Tibial nerve (tissue), 4 donors: ENCODE results near the gene STRBP. TPM values are rescaled to one million over a fixed set of nuclear protein-coding genes. Genes with fewer than 3 reads are reported as not detected.

Source experiments
- DNase-seq, 2 donors: peaks; one replicate each; pipeline ENCODE4 v3.0.0-alpha.2; 2019; ENCODE audit warnings: low spot score in 2 of 2
- H3K27ac ChIP-seq, 4 donors: fragments of 200-600 bp; sonication (generic) in 3 of 4; one replicate each; pipeline ENCODE4 v1.5.1; 2017 to 2019; ENCODE audit warnings: mild to moderate bottlenecking in 1 of 4
- H3K27me3 ChIP-seq, 2 donors: fragments of 200-600 bp; sonication (generic) in 1 of 2; one replicate each; pipeline versions ENCODE4 v1.5.1 to v1.6.0; 2017 to 2019
- H3K36me3 ChIP-seq, 3 donors: fragments of 200-600 bp; sonication (generic); one replicate each; pipeline ENCODE4 v1.5.1; 2018 to 2019
- H3K4me1 ChIP-seq, 4 donors: fragments of 200-600 bp; sonication (generic) in 3 of 4; one replicate each; pipeline ENCODE4 v1.5.1; 2017 to 2019
- H3K4me3 ChIP-seq, 4 donors: fragments of 200-600 bp; sonication (generic) in 3 of 4; one replicate each; pipeline ENCODE4 v1.5.1; 2017 to 2019; ENCODE audit warnings: mild to moderate bottlenecking in 1 of 4, moderate library complexity in 1 of 4
- H3K9me3 ChIP-seq, 4 donors: fragments of 200-600 bp; sonication (generic) in 3 of 4; one replicate each; pipeline ENCODE4 v1.5.1; 2017 to 2019
- EP300 ChIP-seq, 2 donors: sonication (generic); formaldehyde crosslinking; IDR thresholded peaks; one replicate each; pipeline ENCODE4 v1.6.1; 2017; ENCODE audit warnings: antibody characterized with exemption in 2 of 2, mild to moderate bottlenecking in 1 of 2
- POLR2A ChIP-seq, 2 donors: fragments of 450-650 bp; IDR thresholded peaks; one replicate each; pipeline ENCODE4 v1.6.1; 2017; ENCODE audit warnings: antibody characterized with exemption in 2 of 2, mild to moderate bottlenecking in 2 of 2, moderate library complexity in 2 of 2
- WGBS, 2 donors: methylation state at CpG; one replicate each; pipeline ENCODE4 v1.1.5; 2018; 5-methylcytosine and 5-hydroxymethylcytosine counted together
- total RNA-seq, 4 donors: library from RNA; depleted of rRNA; stranded (reverse); fragments of >200 nt; gene quantifications; one replicate each; pipeline ENCODE4 v1.1.0, GENCODE V29; 2016
- TF ChIP-seq, protein P1 (sequence below), 5 experiments: fragments of 200-600 bp in 3 of 5; fragments of 450-650 bp in 2 of 5; sonication (generic) in 3 of 5; IDR thresholded peaks; one replicate each; pipeline ENCODE4 v1.5.1; 2016 to 2019; ENCODE audit warnings: antibody characterized with exemption in 5 of 5, mild to moderate bottlenecking in 3 of 5, moderate library complexity in 2 of 5

STRBP gene
- total RNA-seq, 4 donors from 2014 or later = 3.5 to 20.4 (median 4.9) TPM

DNA sequence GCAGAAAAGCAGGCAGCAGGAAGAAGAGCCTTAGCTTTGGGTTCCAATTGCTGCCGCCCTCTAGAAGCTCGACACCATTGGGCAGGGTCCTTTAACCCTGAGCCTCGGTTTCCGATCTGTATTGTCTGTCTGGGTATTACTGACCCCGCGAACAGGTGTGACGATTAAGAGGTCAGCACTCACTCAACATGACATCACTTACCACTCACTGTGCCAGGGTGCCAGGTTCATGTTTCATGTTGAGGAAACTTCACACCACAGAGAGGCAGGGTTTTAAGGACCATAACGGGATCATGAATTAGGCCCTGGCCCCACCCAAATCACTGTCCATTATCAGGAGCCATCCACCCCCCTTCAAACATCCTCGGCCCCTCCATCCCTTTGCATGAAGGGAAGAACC, 159.4 kb downstream of the STRBP start:
- WGBS, 2 donors = 85 to 89% methylated on average over 9 of the region's 9 CpGs
- no peaks in the 10 kb centered on the region for H3K9me3 ChIP-seq
- no peak for DNase-seq
- no peak overlapping the region for H3K4me3 ChIP-seq
- H3K27me3 ChIP-seq = no peaks in the 10 kb centered on the region
- peaks cover 0 to 4% (median 0%) of the 10 kb centered on the region in 4 donors for H3K4me1 ChIP-seq
- peaks cover 0 to 62% (median 0%) of the 10 kb centered on the region in 3 donors for H3K36me3 ChIP-seq
- TF ChIP-seq EP300 (IDR thresholded peaks at IDR 0.05) (no peak), POLR2A (IDR thresholded peaks at IDR 0.05) (no peak)
- TF ChIP-seq, protein P1, sequence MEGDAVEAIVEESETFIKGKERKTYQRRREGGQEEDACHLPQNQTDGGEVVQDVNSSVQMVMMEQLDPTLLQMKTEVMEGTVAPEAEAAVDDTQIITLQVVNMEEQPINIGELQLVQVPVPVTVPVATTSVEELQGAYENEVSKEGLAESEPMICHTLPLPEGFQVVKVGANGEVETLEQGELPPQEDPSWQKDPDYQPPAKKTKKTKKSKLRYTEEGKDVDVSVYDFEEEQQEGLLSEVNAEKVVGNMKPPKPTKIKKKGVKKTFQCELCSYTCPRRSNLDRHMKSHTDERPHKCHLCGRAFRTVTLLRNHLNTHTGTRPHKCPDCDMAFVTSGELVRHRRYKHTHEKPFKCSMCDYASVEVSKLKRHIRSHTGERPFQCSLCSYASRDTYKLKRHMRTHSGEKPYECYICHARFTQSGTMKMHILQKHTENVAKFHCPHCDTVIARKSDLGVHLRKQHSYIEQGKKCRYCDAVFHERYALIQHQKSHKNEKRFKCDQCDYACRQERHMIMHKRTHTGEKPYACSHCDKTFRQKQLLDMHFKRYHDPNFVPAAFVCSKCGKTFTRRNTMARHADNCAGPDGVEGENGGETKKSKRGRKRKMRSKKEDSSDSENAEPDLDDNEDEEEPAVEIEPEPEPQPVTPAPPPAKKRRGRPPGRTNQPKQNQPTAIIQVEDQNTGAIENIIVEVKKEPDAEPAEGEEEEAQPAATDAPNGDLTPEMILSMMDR (IDR thresholded peaks at IDR 0.05) = no peak
- H3K27ac ChIP-seq = no peak overlapping the region

DNA sequence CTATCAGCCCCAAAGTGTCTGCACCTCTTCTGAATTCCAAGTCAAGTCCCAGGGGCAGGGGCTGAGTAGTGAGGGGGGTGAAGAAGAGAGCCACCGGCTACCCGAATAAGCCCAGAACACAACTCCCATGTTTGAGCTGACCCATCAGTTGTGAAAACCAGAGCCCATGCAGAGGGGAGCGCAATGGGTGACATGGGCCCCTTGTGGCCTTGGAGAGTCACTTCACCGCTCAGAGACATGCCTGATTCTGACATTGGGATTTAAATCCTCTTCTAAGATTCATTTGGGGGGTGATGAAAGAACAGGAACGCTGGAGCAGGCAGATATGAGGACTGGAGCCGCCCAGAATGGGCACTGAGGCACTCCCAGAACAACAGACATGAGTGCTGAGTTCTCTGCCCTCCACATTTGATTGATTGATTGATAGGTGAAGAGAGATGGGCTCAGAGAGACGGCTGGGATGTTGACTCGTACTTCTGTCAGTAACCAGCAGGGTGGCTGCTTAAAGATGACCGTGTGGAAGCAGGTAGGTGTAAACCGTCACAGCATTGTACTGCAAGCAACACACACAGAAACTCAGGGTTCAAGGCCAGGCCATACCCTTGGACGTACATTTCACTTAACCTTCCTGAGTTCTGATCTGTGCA, 160.6 kb downstream of the STRBP start:
- H3K27me3 ChIP-seq = no peaks in the 10 kb centered on the region
- TF ChIP-seq, protein P1 (IDR thresholded peaks at IDR 0.05) = no peak
- TF ChIP-seq POLR2A (IDR thresholded peaks at IDR 0.05) (no peak), EP300 (IDR thresholded peaks at IDR 0.05) (no peak)
- peaks cover 0 to 4% (median 0%) of the 10 kb centered on the region in 4 donors for H3K4me1 ChIP-seq
- DNase-seq = no peak
- 74 to 75% methylated on average over 11 of the region's 11 CpGs for WGBS, 2 donors
- H3K9me3 ChIP-seq = no peaks in the 10 kb centered on the region
- H3K4me3 ChIP-seq = no peak overlapping the region
- H3K36me3 ChIP-seq = peaks cover 0 to 74% (median 5%) of the 10 kb centered on the region in 3 donors
- H3K27ac ChIP-seq = no peak overlapping the region

DNA sequence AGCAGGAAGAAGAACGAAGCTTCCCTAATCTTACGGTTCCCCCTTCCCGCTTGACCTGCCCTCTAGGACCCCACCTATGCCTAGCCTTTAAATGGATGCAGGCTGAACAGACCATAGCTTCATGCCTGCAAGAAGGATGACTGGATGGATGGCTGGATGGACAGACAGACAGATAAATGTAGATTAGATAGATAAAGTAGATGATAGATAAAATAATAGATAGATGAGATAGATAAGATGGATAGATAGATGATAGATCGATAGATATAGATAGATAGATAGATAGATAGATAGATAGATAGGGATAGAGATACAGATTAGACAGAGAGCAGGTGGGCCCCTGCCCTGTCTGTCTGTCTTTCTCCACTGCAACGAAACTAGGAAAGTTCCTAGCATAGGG, 162.9 kb downstream of the STRBP start:
- TF ChIP-seq POLR2A (IDR thresholded peaks at IDR 0.05) (no peak), EP300 (IDR thresholded peaks at IDR 0.05) (no peak)
- TF ChIP-seq, protein P1 (IDR thresholded peaks at IDR 0.05) = no peak
- Histone ChIP-seq H3K36me3 (peaks cover 0 to 89% (median 13%) of the 10 kb centered on the region in 3 donors), H3K4me1 (no peaks in the 10 kb centered on the region), H3K27ac (no peak overlapping the region), H3K9me3 (no peaks in the 10 kb centered on the region), H3K4me3 (no peak overlapping the region), H3K27me3 (no peaks in the 10 kb centered on the region)
- DNase-seq = no peak
- WGBS, 2 donors = 88 to 89% methylated on average over 5 of the region's 5 CpGs

DNA sequence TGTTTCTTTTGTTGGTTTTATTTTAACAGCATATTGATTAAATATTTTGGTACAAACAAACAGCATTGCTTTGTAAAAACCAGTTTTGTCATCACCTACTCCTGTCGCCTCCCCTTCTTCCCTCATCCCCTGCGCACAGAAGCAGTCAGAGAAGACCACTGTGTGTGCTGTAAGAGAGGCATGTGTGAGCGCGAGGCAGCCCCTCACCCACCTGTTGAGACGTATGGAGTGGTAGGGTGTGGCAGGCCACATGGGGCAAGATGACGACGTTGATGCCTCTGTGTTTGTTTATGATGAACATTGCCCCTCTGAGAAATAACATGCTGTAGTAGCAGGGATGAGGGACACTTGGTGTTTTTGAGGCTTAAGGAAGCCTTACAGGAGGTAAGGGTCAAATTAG, 163.6 kb downstream of the STRBP start:
- peaks cover 0 to 91% (median 13%) of the 10 kb centered on the region in 3 donors for H3K36me3 ChIP-seq
- TF ChIP-seq EP300 (IDR thresholded peaks at IDR 0.05) (no peak), POLR2A (IDR thresholded peaks at IDR 0.05) (no peak)
- TF ChIP-seq, protein P1 (IDR thresholded peaks at IDR 0.05) = no peak
- H3K4me1 ChIP-seq = no peaks in the 10 kb centered on the region
- H3K27me3 ChIP-seq = no peaks in the 10 kb centered on the region
- no peak overlapping the region for H3K4me3 ChIP-seq
- no peak overlapping the region for H3K27ac ChIP-seq
- WGBS, 2 donors = 71 to 78% methylated on average over 7 of the region's 7 CpGs
- H3K9me3 ChIP-seq = no peaks in the 10 kb centered on the region
- no peak for DNase-seq

DNA sequence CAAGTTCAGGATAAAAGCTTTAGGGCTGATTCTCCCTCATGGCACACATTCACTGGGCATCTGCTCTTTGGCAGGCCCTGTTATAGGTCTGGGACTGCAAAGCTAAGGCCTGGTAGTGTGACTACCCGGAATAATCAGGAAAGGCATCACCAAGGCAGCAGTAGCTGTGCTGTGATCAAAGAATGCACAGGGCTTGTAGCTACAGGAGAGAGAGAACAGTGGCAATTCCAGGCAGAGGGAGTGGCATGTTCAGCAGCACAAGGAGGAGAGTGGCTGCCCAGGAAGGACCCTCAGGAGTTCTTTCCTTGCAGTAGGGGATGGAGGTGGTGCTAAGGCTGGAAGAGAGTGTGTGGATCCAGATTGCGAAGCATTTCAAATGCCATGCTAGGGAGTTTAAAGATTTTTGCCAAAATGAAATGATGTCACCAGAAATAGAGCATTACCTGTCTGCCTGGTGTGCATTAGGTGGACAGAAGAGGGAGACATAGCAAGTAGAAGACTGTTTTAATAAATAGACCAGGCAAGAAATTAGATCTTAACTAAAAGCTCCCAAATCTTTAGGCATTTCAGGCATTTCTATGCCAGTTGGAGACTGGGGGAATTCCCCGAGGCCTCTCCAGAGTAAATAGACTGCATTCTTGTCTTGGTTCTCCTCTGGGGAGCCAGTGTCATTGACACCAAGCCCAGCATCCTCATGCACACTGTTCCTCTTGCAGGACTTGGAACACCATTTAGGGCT, 165.8 kb downstream of the STRBP start:
- WGBS, 2 donors = 76 to 78% methylated on average over 3 of the region's 3 CpGs
- DNase-seq = no peak
- Histone ChIP-seq H3K4me3 (no peak overlapping the region), H3K27ac (no peak overlapping the region), H3K4me1 (no peaks in the 10 kb centered on the region), H3K36me3 (peaks cover 8 to 92% (median 13%) of the 10 kb centered on the region in 3 donors), H3K27me3 (no peaks in the 10 kb centered on the region), H3K9me3 (no peaks in the 10 kb centered on the region)
- TF ChIP-seq EP300 (IDR thresholded peaks at IDR 0.05) = no peak
- TF ChIP-seq POLR2A (IDR thresholded peaks at IDR 0.05) = no peak
- TF ChIP-seq, protein P1 (IDR thresholded peaks at IDR 0.05) = no peak
